Prostate gland (tissue), 2 donors: ENCODE data around the gene BCHE. TPM values are rescaled to one million over a fixed set of nuclear protein-coding genes. Genes with fewer than 3 reads are reported as not detected.

ENCODE experiments used
- DNase-seq: peaks from one replicate; pipeline ENCODE4 v3.0.0-alpha.2; 2019; ENCODE audit warnings: low spot score
- H3K27ac ChIP-seq, 2 donors: fragments of 200-600 bp; sonication (generic); 2 replicates each; pipeline ENCODE4 v1.5.1; 2017 to 2019
- H3K27me3 ChIP-seq: fragments of 200-600 bp; sonication (generic); replicated peaks from 2 replicates; pipeline ENCODE4 v1.5.1; 2019; ENCODE audit not compliant: insufficient read depth
- H3K36me3 ChIP-seq, 2 donors: fragments of 200-600 bp; sonication (generic); 1 replicate in 1 of 2; 2 replicates in 1 of 2; pipeline versions ENCODE4 v1.5.1 to v1.8.1; 2017 to 2019
- H3K4me1 ChIP-seq: fragments of 200-600 bp; sonication (generic); replicated peaks from 2 replicates; pipeline ENCODE4 v1.5.1; 2019
- H3K4me3 ChIP-seq, 2 donors: fragments of 200-600 bp; sonication (generic); 2 replicates each; pipeline ENCODE4 v1.5.1; 2017 to 2019
- H3K9me3 ChIP-seq: fragments of 200-600 bp; sonication (generic); 2 replicates; pipeline ENCODE4 v1.5.1; 2017
- POLR2A ChIP-seq: fragments of 450-650 bp; IDR thresholded peaks from one replicate; pipeline ENCODE4 v1.6.1; 2016; ENCODE audit warnings: antibody characterized with exemption, mild to moderate bottlenecking
- POLR2AphosphoS5 ChIP-seq: sonication (generic); formaldehyde crosslinking; IDR thresholded peaks from one replicate; pipeline ENCODE4 v1.6.1; 2017; ENCODE audit warnings: antibody characterized with exemption
- whole genome bisulfite sequencing: methylation state at CpG from one replicate; pipeline ENCODE4 v1.1.5; 2018; 5-methylcytosine and 5-hydroxymethylcytosine counted together
- intact Hi-C: fragments of 100-400 bp; cut with DNase I; formaldehyde crosslinking; loops from one replicate; pipeline ENCODE4 v1.14.2; 2022
- total RNA-seq, 2 donors: library from RNA; depleted of rRNA; stranded (reverse); fragments of >200 nt; gene quantifications; one replicate each; pipeline ENCODE4 v1.1.0, GENCODE V29; 2016
- TF ChIP-seq, protein P1 (sequence below), 4 experiments: fragments of 200-600 bp in 2 of 4; fragments of 450-650 bp in 2 of 4; sonication (generic) in 2 of 4; IDR thresholded peaks; 1 replicate in 3 of 4; 2 replicates in 1 of 4; pipeline ENCODE4 v1.5.1; 2016 to 2019; ENCODE audit warnings: antibody characterized with exemption in 4 of 4, mild to moderate bottlenecking in 2 of 4, moderate library complexity in 2 of 4

Gene BCHE
- total RNA-seq, 2 donors from 2014 or later = 1.8 to 2.2 TPM

- no peak for DNase-seq
- intact Hi-C loops = no loop called here
- 84% methylated on average over 1 of the region's 1 CpG for WGBS
- no peaks in the 10 kb centered on the region for H3K4me1 ChIP-seq
- TF ChIP-seq POLR2A = no peak
- TF ChIP-seq, protein P1, sequence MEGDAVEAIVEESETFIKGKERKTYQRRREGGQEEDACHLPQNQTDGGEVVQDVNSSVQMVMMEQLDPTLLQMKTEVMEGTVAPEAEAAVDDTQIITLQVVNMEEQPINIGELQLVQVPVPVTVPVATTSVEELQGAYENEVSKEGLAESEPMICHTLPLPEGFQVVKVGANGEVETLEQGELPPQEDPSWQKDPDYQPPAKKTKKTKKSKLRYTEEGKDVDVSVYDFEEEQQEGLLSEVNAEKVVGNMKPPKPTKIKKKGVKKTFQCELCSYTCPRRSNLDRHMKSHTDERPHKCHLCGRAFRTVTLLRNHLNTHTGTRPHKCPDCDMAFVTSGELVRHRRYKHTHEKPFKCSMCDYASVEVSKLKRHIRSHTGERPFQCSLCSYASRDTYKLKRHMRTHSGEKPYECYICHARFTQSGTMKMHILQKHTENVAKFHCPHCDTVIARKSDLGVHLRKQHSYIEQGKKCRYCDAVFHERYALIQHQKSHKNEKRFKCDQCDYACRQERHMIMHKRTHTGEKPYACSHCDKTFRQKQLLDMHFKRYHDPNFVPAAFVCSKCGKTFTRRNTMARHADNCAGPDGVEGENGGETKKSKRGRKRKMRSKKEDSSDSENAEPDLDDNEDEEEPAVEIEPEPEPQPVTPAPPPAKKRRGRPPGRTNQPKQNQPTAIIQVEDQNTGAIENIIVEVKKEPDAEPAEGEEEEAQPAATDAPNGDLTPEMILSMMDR (IDR thresholded peaks at IDR 0.05) = peak in 3 of 4 experiments; percentile 20 to 43 (median 40)
- no peak overlapping the region for H3K4me3 ChIP-seq
- no peaks in the 10 kb centered on the region for H3K27me3 ChIP-seq
- H3K36me3 ChIP-seq = no peaks in the 10 kb centered on the region
- H3K27ac ChIP-seq = no peak overlapping the region
- no peaks in the 10 kb centered on the region for H3K9me3 ChIP-seq
Measured at GRCh38 chr3:165854696-165855095, 17.5 kb upstream of the BCHE start.

GRCh38 chr3:165852711-165853110, 15.5 kb upstream of the BCHE start:
- intact Hi-C loops = no loop called here
- TF ChIP-seq POLR2AphosphoS5 (no peak), POLR2A (no peak)
- TF ChIP-seq, protein P1 (IDR thresholded peaks at IDR 0.05) = no peak
- no peaks in the 10 kb centered on the region for H3K27me3 ChIP-seq
- no peaks in the 10 kb centered on the region for H3K36me3 ChIP-seq
- no peaks in the 10 kb centered on the region for H3K4me1 ChIP-seq
- H3K4me3 ChIP-seq = no peak overlapping the region
- no peak for DNase-seq
- no peaks in the 10 kb centered on the region for H3K9me3 ChIP-seq
- H3K27ac ChIP-seq = no peak overlapping the region

DNA sequence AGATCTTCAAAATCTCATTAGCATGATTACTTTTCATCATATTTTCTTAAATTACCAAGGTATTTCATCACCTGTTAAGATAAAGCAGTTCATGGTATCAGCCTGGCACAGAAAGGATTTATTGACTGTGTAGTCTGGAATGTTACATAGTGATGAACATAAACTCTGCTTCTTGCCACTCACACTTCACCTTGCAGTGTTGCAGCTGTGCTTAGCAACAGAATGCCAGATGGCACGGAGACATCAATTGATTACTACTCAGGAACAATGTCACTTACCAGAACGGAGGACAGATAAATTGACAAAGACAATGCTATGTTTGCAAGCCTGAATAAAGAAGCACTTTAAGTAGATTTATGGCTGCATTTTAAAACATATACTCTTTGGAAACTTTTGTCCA, 15.0 kb upstream of the BCHE start:
- Histone ChIP-seq H3K27ac (no peak overlapping the region), H3K9me3 (no peaks in the 10 kb centered on the region), H3K36me3 (no peaks in the 10 kb centered on the region), H3K27me3 (no peaks in the 10 kb centered on the region), H3K4me1 (no peaks in the 10 kb centered on the region), H3K4me3 (no peak overlapping the region)
- 18% methylated on average over 2 of the region's 2 CpGs for WGBS
- intact Hi-C loops = no loop called here
- TF ChIP-seq POLR2A (no peak), POLR2AphosphoS5 (no peak)
- TF ChIP-seq, protein P1 (IDR thresholded peaks at IDR 0.05) = no peak
- no peak for DNase-seq

DNA sequence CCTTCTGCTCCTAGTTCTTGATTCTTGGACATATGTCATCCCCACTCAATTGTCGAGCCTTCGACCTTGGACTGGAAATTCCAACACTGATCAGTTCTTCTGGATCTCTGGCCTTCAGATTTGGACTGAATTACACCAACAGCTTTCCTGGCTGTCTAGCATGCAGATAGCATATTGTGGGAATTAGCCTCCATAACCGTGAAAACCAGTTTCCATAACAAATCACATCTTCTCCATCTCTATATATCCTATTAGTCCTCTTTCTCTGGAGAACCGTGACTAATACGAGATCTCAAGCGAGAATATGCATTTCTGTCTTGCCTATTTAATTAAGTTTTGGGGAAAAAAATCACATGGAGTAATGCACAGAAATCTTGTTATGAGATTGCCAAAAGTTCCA, 8.8 kb upstream of the BCHE start:
- no peaks in the 10 kb centered on the region for H3K36me3 ChIP-seq
- intact Hi-C loops = no loop called here
- no peak overlapping the region for H3K27ac ChIP-seq
- WGBS = 96% methylated on average over 6 of the region's 6 CpGs
- H3K4me1 ChIP-seq = no peaks in the 10 kb centered on the region
- H3K4me3 ChIP-seq = no peak overlapping the region
- TF ChIP-seq, protein P1 (IDR thresholded peaks at IDR 0.05) = no peak
- no peak for TF ChIP-seq POLR2AphosphoS5
- no peak for TF ChIP-seq POLR2A
- no peaks in the 10 kb centered on the region for H3K9me3 ChIP-seq
- DNase-seq = no peak
- H3K27me3 ChIP-seq = no peaks in the 10 kb centered on the region

DNA sequence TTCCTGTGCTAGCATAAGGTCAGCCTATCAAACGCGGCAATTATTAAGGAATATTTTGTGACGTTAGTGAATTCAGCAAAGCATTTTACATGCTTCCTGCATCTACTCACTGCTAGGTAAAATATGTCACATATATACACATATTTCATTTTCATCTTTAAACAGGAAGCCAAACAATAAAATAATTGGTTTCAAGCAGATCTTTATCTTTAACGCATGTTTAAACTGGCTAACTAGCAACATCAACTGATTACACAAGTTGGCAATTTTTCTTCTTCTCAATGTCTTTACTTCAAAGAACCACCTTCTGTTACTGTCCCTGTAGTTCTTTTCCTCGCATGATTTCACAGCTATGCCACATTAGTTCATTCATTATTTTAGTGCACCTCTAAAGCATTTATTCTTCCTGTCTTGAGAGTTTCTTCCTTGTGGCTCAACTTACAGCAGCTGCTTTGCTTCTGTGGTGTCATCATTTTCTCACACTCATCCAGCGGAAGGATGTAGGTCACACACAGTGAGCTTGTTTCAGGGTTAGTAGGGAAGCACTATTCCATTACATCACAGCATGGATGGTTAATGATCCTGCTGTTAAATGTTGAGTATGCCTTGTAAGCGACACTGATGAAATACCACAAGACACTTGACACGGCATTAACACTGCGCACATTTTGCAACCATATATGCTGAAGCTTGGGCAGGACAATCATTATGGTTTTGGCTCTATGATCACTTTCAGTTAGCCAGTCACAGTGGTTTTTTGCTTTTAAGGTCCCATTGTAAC, 2.3 kb upstream of the BCHE start:
- 55% methylated on average over 9 of the region's 9 CpGs for WGBS
- no peaks in the 10 kb centered on the region for H3K9me3 ChIP-seq
- H3K4me3 ChIP-seq = no peak overlapping the region
- no peak for DNase-seq
- TF ChIP-seq POLR2AphosphoS5 (no peak), POLR2A (no peak)
- TF ChIP-seq, protein P1 (IDR thresholded peaks at IDR 0.05) = no peak
- no peaks in the 10 kb centered on the region for H3K36me3 ChIP-seq
- no peaks in the 10 kb centered on the region for H3K27me3 ChIP-seq
- H3K4me1 ChIP-seq = no peaks in the 10 kb centered on the region
- intact Hi-C loops = no loop called here
- no peak overlapping the region for H3K27ac ChIP-seq
